Activated CD4-positive, alpha-beta T cell treated with anti-CD3 and anti-CD28 coated beads, Interleukin-2, Interleukin-6, amounts not matched to agents 100 ng/mL and 50 ng/mL, durations not matched to agents 16 hours and 8 hours (primary cell): ENCODE data around the gene COL4A6.
"Not testable (repeated sequence)": the region's sequence is repeated elsewhere in the genome, so short reads cannot be mapped to it uniquely, and the experiment has no call there.

ENCODE experiments used
- DNase-seq: peaks from one replicate; pipeline ENCODE4 v3.0.0-alpha.2; 2020

Gene COL4A6

DNA sequence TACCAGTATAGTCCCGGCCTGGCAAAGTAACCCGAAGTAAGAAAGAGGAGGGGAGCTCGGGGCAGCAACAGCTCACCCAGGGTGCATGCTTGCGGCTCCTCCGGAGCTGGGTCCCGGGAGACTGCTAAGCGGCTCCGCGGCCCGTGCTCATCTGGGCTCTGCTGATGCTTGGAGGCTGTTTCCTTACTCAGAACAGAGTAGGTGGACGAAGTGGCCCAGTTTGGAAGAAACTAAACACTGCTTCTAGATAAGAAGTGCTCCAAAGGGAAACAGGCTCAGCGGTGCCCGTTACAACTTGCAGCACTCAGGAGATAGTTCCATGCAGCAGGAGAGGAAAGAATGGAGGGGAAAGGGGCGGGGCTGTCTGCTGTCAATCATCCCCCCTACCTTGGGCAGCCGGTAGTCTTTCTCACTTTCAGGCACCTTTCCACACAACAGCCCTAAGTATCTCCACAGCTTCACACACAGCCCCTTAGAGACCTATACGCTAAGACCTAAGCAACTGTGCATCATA lies at the start of gene COL4A6:
Gene COL4A6, minus strand, starts transcription at position 313 of the 514 bp plus-strand sequence. Its CDS starts 226 bp downstream, at position 87.
- no peak for DNase-seq

DNA sequence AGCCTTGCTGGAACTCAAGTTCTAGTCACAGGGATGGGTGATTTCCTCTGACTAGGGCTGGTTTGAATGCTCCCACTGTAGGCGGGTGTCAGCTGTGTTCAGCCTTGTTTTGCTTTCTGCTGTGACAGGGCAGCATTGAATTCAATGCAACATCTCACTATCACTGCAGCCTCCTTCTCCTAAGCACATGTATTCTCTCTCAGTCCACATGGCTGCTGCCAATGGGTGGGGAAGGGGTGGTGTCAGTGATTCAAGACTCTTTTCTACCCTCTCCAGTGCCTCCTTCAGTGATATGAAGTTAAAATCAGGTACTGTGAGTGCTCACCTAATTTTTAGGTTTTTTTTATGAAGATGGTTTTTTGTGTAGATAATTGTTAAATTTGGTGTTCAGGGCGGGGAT lies 47.7 kb upstream of the COL4A6 start:
- no peak for DNase-seq

DNA sequence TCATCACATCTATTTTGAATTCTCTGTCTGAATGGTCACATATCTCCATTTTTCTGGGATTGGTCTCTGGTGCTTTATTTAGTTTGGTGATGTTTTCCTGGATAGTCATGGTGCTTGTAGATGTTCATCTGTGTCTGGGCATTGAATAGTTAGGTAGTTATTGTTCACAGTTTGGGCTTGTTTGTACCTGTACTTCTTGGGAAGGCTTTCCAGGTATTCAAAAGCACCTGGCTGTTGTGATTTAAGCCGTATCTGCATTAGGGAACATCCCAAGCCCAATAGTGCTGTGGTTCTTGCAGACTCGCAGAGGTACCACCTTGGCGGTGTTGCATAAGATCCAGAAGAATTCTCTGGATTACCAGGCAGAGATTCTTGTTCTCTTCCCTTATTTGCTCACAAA lies 46.0 kb upstream of the COL4A6 start:
- no peak for DNase-seq

DNA sequence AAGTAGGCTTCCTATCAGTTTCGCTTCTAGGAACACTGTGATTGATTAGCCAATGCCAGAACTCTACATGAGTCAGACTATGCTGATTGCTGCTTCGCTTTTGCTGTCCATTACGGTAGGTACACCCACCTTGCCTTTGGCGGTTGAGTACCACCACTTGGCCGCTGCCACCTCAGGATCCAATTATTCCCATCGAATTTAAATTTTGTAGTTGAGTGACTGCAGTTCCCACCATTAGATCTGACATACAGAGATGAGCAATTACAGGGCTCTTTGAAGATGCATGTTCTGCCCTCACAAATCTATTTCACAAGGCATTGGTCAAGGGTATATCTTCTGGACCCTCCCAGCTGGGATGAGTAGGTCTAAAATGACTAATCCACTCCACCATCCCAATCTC lies 43.3 kb upstream of the COL4A6 start:
- not testable (repeated sequence) for DNase-seq

DNA sequence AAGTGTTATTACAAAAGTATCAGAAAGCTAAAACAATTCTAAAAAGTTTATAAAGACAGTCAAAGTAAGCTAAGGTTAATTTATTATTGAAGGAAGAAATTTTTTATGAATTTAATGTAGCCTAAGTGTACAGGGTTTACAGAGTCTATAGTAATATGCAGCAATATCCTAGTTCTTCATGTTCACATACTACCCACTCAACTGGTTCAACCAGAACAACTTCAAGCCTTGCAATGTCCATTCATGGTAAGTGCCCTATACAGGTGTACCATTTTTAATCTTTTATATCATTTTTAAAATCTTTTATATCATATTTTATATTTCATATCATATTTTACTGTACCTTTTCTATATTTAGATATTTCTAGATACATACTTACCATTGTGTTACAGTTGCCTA lies 35.8 kb upstream of the COL4A6 start:
- no peak for DNase-seq

DNA sequence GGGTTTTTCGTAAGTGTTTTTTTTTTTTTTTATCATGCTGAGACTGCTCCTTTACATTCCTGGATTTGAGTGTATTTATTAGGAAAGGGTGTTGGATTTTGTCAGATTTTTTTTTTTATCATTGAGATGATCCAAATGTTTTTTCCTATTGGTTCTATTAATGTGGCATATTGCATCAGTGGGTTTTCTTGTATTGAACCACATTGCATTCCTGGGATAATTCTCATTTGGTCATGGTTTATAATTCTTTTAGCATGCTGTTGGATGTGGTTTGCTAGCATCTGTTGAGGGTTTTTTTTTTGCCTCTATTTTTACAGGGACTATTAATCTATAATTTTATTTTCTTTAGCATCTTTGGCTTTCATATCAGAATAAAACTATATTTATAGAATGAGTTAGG lies 30.3 kb upstream of the COL4A6 start:
- DNase-seq: no peak

DNA sequence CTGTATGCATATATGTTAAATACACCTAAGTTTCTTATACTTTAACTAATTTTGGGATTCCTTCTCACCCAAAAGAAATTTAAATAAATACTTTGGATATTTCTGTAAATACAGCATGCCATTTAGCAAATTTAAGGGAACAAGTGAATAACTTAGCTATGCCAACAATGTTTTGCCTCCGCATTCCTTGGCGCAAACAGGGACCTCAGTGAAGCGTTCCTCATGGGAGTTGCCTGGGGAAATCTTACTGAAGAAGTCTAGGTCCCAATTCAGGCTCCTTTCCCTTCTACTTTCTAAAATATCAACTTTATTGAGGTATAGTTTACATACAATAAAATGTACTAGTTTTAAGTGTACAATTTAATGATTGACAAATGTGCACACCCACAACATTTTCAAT lies 26.4 kb upstream of the COL4A6 start:
- no peak for DNase-seq

DNA sequence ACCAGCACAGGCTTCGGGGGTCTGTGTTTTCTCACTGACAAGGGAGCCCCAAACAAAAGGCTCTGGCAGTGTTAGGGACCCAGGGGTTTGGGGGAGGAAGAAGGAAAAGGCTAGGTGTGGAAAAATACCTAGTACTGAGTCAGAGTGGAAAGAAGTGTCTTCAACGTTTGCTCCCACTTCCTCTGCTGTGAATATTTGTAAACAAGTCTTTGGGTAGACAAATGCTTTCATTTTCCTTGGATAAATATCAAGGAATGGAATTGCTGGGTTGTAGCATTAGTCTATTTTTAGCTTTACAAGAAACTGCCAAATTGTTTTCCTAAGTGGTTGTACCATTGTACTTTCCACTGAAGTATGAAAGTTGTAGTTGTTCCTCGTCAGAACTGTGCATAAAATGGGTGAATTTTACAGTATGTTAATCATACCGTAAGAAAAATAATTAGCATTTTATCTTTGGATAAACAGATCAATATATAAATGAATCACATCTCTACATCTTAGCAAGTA lies 18.8 kb upstream of the COL4A6 start:
- no peak for DNase-seq

DNA sequence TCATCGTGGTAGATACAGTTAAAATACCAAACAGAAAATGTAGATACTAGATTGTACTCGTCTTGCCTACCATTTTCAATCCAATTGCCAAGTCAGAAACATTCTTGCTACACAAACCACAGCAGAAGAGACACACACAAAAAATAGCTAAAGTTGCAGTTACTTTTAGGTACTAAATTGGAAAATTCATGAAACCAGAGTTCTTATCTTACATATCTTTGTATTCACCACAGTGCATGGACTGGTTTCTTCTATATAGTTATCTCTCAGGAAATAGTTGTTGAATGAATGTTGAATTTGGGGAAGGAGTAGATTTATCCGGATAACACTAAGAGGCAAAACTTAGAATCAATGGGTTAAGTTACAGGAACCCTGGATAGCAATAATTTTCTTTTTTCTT lies 15.6 kb upstream of the COL4A6 start:
- DNase-seq: no peak

DNA sequence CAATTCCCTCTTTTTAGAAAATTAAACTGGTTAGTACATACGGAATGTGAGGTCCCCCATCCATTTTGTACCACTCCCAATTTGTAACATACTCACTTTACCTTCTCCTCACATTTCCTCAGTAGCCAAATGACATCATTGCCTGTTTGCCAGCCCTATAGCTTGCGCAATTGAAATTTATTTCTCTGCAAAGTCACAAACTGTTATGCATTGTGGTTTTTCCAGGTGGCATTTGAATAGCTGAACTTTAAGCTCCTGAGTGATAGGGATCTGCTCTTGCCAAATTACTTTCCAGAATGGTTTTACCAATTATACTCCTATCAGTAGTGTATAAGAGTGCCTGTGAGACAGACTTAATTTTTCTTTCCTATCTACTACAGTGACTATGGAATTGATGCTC lies 9.1 kb upstream of the COL4A6 start:
- no peak for DNase-seq

DNA sequence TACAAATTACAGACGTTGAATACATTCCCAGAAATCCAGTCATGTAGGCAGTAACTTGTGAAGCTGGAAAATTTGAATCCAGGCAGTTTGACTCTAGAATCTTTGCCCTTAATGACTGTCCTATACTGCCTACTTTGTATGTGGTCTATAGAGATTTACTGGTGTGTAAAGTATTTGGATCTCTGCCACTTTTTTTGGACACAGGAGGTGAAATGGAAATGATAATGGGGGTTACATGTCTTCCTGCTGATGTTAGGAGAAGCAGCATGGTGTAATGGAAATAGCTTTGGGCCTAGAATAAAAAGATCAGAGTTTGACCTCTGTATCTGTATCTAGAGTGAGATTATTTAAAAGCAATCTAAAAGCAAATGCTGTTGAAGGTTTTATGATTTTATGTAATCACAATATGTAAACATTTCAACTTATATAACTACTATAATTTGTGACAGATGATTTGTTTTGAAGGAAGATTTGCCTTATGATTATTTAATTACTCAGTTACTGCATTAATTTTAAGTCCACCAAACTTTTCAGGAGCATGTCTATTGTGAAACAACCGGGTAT lies 4.8 kb upstream of the COL4A6 start:
- DNase-seq: no peak

DNA sequence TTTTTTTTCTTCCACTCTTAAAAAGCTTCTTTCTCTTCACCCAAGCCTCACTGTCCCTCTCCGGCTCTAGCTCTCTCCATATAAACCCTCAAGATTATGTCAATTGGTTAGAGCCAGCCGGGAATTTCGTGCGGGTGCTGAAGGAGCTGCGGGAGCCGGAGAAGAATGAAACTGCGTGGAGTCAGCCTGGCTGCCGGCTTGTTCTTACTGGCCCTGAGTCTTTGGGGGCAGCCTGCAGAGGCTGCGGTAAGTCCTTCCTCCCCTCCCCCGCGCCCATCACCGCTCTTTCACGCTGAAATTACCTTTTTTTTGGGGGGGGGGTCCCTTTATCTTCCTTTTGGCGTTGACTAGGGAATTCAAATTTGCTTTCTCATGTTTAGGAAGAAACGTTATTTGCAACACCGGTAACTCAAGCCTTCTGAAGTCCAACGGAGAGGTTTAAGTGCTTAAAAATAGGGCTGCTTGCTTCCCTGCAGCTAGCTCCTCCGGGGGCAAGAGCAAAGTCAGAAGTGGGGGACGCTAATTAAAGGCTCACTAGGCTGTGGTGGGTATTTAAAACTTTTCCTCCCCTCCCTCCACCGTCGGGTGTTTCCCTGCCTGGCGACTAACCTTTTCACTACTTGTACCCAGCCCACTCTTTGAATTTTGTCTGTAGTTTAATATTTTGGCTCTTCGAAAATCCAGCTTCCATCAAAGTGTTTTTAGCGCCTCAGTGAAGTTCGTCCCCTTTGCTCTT lies 1.9 kb upstream of the COL4A6 start:
- no peak for DNase-seq

DNA sequence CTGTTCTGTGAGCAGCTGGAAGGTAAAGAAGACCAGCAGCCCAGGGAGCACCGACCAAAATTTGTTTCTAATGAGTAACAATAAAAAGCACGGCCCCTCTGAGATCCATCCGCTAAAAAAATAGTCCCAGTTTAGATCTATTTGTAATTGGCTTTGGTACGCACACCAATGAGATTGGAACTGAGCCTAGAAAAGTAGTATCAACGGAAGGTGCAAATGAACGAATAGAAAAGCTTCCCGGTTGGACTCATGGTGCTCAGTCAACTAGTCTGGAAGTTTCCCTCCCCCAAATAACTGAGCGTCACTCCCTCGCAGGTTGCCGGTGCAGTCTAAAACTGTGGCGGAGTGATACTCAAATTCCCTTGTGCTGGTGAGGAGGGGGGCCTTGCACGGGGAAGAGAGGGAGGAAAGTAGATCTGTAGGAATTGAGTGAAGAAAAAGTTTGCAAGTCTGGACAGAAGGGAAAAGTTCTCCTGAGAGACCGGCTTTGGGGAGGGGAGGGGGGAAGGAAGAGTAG lies 1.3 kb upstream of the COL4A6 start, which contains the start of gene COL4A5:
Gene COL4A5, plus strand, starts transcription at position 413 of the 517 bp plus-strand sequence. CDS start 288 bp downstream, outside the sequence.
- DNase-seq: no peak

DNA sequence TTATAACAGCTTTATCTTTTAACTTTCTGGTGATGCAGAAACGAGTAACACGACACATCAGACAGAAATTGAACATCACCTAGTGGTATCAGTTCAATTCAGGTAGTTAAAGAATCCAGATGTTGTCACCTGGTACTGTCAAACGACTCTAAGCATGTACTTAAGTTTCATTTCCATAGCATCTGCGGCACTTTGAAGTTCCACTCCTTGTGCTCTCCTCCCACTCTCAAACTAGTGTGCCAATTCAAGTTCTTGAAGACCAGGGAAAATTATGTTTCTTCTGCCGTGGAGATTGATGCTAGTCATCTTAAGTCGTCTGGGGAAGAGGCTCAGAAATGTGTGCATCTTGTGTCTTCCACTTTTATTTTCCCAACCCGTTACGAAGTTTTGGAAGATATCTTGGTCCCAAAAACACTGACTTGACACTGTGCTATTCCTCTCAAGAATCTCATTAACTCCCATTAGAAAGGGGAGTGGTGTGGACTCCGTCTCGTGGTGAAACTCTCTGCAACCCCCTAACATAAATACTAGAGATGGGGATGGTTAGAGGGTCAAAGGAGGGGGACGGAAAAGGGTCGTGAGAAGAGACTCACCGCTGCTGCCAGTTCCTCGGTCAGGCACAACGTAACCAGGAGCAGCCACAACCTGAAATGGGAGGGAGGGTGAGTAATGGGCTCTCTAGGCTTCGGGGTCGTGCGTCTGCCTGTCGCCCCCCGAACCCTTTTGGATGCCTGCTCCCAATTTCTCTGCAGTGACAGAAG lies 693 bp downstream of the COL4A6 start:
- DNase-seq: no peak

DNA sequence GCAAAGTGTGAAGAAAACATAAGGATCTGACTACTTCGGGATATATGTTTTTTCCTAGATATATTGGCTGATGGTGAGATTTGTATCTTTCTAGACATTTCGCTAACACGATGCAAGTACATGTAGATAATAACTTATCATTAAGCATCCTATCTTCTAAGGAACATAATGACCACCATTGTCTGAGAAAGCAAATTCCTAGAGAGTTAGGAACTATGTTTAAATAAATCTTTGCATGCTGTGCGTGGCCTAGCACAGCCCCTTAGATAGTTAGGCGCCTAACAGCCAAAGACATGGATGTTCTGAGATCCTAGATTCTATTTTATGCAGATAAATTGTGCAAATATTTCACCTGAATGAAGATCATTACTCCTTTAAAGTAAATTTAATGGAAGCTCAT lies 3.0 kb downstream of the COL4A6 start:
- DNase-seq: no peak

DNA sequence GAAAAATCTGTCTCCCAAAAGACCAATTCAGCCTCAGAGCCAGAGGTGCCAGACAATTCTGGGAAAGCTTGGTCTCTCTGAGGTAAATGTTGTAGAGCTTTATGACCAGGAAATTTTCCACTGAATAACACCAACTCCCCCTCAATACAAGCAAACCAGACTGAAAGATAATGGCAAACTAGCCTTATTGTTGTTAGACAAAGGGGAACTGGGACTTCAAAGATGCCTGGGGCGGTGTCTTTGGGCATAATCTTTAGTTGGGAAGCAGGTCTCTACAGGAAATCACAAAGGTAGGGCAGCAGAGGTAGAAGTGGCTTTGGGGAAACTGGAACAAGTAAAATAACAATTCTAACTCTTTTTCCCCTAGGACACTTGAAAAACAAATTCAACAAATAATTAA lies 12.0 kb downstream of the COL4A6 start:
- DNase-seq: no peak

DNA sequence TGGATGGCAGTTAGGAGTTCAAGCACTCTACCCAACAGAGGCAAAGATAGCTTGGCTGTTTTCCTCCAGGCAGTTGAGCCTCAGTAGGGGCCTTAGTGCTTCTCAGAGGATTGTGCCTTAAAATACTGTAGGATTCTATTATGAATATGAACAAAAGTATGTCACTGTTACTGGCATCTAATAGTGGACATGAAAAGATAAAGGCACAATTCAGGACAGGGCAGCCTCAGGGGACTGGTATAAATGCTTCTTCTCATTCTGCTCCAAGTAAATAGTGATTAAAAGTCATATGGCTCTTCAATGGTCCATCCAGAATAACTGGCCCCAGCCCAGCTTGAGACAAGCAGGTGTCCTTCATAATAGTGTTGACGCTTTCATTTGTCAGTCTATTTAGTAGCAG lies 17.7 kb downstream of the COL4A6 start:
- no peak for DNase-seq

DNA sequence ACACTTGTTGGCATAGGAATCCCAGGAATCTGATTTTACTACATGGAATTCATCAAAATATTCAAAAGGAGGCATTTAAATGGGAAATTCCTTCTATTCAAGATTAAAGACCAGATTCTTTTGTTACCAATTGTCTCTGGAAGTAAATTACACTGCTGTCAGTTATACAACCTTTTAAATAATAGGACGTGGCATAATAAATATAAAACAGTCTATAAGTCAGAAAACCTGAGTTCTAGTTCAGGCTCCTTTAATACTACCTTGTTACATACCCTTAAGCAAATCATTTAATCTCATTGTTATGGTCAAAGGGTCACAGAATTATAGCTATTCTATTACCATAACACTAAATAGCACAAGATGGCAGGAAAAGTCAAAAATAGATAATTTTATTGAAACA lies 18.8 kb downstream of the COL4A6 start:
- no peak for DNase-seq

DNA sequence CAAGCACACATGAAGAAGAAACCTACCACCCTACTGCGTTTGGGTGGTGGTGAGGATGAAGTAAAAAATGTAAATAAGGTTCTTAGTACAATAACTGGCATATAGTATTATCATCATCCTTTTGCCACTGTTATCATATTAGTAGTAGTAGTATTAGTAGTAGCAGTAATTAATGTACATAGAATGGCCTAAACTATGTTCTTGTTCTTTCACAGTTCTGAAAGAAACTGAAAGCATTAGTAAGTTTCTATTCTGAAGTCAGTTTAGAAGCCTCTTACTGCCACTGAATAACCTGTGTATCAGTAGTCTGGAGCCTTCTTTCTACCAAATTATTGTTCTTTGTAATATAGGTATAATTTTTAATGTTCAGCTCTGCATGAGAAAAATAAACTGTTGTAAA lies 21.0 kb downstream of the COL4A6 start:
- DNase-seq: no peak

DNA sequence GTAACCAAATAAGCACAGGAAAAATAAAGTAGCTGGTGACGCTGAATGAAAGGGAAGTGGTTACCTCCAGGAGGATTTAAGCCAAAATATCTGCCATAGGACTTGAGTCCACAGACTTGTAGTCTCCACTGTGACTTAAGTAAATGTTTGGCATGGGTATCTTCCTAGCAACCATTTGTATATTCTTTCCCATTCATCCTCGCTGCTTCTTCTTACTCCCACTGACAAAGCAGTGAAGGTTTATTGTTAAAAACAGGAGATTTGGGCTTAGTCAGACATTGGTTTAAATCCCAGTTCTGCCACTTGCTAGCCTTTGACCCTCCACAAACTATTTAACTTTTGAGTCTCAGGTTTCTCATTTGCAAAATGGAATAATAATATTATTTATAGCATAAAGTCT lies 22.3 kb downstream of the COL4A6 start:
- DNase-seq: no peak

DNA sequence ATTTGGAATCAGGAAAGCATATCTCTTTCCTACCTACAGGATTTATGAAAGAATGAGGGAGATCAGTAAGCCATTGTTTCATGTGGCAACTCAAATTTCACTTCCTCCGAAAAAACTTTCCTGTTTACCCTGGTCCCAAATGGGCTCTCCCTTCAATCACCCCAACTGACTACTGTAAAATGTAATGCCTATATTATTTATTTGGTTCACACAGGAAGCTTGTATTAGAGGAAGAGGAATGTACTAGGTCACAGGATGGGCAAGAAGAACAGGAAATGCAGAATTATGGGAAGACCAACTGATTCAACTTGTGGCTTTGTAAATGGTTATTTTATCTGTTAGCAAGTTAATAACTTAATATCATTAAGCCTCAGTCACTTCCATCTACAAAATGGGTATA lies 23.1 kb downstream of the COL4A6 start:
- DNase-seq: no peak

DNA sequence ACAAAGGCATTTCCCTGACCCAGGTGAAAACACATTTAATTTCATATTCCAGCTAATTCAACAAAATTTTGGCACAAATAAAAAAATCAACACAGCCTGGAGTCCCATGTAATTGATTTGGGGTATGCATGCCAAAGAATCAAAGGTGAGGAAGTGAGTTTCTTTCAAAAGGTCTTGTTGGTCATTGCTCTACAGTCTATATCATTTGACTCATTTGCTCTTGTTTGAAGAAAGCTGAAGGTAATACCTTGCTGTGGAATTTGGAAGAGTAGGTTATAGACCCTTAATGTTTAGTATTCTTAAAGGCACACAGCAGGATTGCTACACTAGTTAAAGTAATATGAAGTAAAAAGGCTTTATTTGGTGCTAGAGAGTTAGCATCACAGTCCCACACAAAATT lies 25.4 kb downstream of the COL4A6 start:
- DNase-seq: no peak

DNA sequence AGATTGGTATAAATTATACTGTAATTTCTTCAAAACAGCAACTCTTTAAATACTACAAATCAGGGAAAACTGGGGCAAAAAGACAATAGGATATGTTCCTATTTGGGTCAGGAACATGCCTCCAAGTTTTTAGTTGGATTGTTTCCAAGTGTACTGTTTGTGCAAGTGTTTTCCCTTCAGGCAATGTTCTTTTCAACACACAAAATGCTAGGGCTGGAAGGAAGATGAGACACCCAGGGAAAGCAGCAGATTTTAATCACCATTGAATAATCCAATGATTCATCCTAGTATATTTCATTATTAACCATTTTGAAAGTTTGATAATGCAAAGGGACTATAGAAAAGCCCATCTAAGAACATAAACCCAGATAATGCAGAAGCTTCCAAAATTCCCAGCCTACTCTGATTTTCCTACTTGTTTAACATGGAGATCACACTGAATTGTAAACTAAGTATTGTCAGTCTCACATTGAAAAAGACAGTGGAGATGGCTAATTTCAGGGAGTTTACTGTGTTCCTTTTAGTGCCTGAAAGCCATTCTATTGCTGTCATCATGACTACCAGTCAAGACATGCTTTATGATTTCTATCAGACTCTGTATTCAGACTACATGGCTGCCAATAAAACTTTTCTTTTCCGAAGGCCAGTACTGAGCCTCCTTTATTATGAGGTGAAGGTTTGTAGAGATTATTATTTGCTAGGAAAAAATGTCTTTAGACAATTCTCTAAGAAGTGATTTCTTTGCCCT lies 38.6 kb downstream of the COL4A6 start:
- no peak for DNase-seq
